Osteoblast (primary cell): ENCODE data around the gene ZNF398. TPM values are rescaled to one million over a fixed set of nuclear protein-coding genes. Genes with fewer than 3 reads are reported as not detected.

Experiments
- DNase-seq: peaks from one replicate; pipeline ENCODE4 v3.0.0; 2011; ENCODE audit warnings: low spot score, mixed read lengths; ENCODE audit not compliant: insufficient read length; ENCODE audit errors: missing footprints
- H2AFZ ChIP-seq: 2 replicates; pipeline ENCODE4 v1.6.0; 2011; ENCODE audit warnings: mild to moderate bottlenecking, low read length
- H3K27ac ChIP-seq: 2 replicates; pipeline ENCODE4 v1.5.1; 2011; ENCODE audit warnings: mild to moderate bottlenecking, low read depth, low read length, moderate library complexity
- H3K27me3 ChIP-seq: 2 replicates; pipeline ENCODE4 v1.6.0; 2012; ENCODE audit warnings: mild to moderate bottlenecking, control low read depth, inconsistent platforms, low read length, moderate library complexity; ENCODE audit not compliant: insufficient read depth
- H3K36me3 ChIP-seq: 2 replicates; pipeline ENCODE4 v1.5.1; 2011; ENCODE audit warnings: mild to moderate bottlenecking, low read length, control low read depth, moderate library complexity; ENCODE audit not compliant: insufficient read depth
- H3K4me1 ChIP-seq: 2 replicates; pipeline ENCODE4 v1.5.1; 2011; ENCODE audit warnings: mild to moderate bottlenecking, low read length, control low read depth, moderate library complexity; ENCODE audit not compliant: insufficient read depth
- H3K4me2 ChIP-seq: 2 replicates; pipeline ENCODE4 v1.6.0; 2011; ENCODE audit warnings: mild to moderate bottlenecking, low read length; ENCODE audit not compliant: insufficient read depth
- H3K4me3 ChIP-seq: fragments of 200-600 bp; sonication (generic); 3 replicates; pipeline ENCODE4 v1.5.1; 2012; ENCODE audit warnings: mild to moderate bottlenecking, low read length, inconsistent platforms; ENCODE audit not compliant: insufficient read depth
- H3K79me2 ChIP-seq: 2 replicates; pipeline ENCODE4 v1.6.0; 2012; ENCODE audit warnings: mild to moderate bottlenecking, low read length, control low read depth, inconsistent platforms; ENCODE audit not compliant: insufficient read depth
- H3K9me3 ChIP-seq: 2 replicates; pipeline ENCODE4 v1.5.1; 2011; ENCODE audit warnings: low read depth, low read length, control low read depth
- H4K20me1 ChIP-seq: 2 replicates; pipeline ENCODE4 v1.6.0; 2012; ENCODE audit warnings: mild to moderate bottlenecking, low read length, control low read depth; ENCODE audit not compliant: insufficient read depth
- CTCF ChIP-seq: IDR thresholded peaks from 2 replicates; pipeline ENCODE4 v1.5.1; 2011; ENCODE audit warnings: mild to moderate bottlenecking, low read depth, low read length, moderate library complexity; ENCODE audit errors: extremely low read depth
- total RNA-seq: library from RNA; depleted of rRNA; stranded (reverse); fragments of >200 nt; gene quantifications from 2 replicates; pipeline ENCODE4 v1.2.3, GENCODE V29; 2012

The ZNF398 gene
- total RNA-seq, 1 donor: 15.9 TPM

- no peak overlapping the region for H3K4me2 ChIP-seq
- H2AFZ ChIP-seq: no peak overlapping the region
- no peaks in the 10 kb centered on the region for H3K27me3 ChIP-seq
- no peaks in the 10 kb centered on the region for H3K9me3 ChIP-seq
- H3K79me2 ChIP-seq: peaks cover 72% of the 10 kb centered on the region
- H3K27ac ChIP-seq: no peak overlapping the region
- H3K4me1 ChIP-seq: no peaks in the 10 kb centered on the region
- no peak for TF ChIP-seq CTCF
- DNase-seq: peak; percentile 70
- H4K20me1 ChIP-seq: peaks cover 35% of the 10 kb centered on the region
- H3K4me3 ChIP-seq: no peak overlapping the region
- H3K36me3 ChIP-seq: peaks cover 79% of the 10 kb centered on the region
Observed at GRCh38 chr7:149202831-149203231, 55.6 kb downstream of the ZNF398 start.

- Histone ChIP-seq H3K27me3 (no peaks in the 10 kb centered on the region), H3K4me3 (no peak overlapping the region), H3K4me1 (peaks cover 2% of the 10 kb centered on the region), H3K79me2 (peaks cover 44% of the 10 kb centered on the region), H3K27ac (no peak overlapping the region), H3K36me3 (peaks cover 78% of the 10 kb centered on the region), H3K9me3 (no peaks in the 10 kb centered on the region), H2AFZ (no peak overlapping the region), H3K4me2 (no peak overlapping the region), H4K20me1 (peaks cover 33% of the 10 kb centered on the region)
- TF ChIP-seq CTCF: no peak
- DNase-seq: no peak
Observed at GRCh38 chr7:149205690-149206381, 58.6 kb downstream of the ZNF398 start.

GRCh38 chr7:149207324-149208035, 60.2 kb downstream of the ZNF398 start:
- H3K4me3 ChIP-seq: no peak overlapping the region
- no peak overlapping the region for H3K4me2 ChIP-seq
- DNase-seq: peak; percentile 66
- no peak overlapping the region for H3K27ac ChIP-seq
- H3K36me3 ChIP-seq: peaks cover 80% of the 10 kb centered on the region
- peaks cover 34% of the 10 kb centered on the region for H3K79me2 ChIP-seq
- peaks cover 33% of the 10 kb centered on the region for H4K20me1 ChIP-seq
- no peaks in the 10 kb centered on the region for H3K27me3 ChIP-seq
- H2AFZ ChIP-seq: no peak overlapping the region
- no peak for TF ChIP-seq CTCF
- H3K9me3 ChIP-seq: no peaks in the 10 kb centered on the region
- H3K4me1 ChIP-seq: peaks cover 2% of the 10 kb centered on the region
